Endothelial cell of umbilical vein (primary cell): ENCODE measurements around the gene SUPT3H. TPM values are rescaled to one million over a fixed set of nuclear protein-coding genes. Genes with fewer than 3 reads are reported as not detected.

Experiments used
- BruUV-seq: library from RNA; stranded (reverse); fragments of 400-500 nt; replicated peaks from 2 replicates; lab custom pipeline; 2021; lab: Mats Ljungman, UMichigan
- CTCF ChIA-PET: fragments of 300-600, 350-600 bp; sonication (Branson Sonifier 250); formaldehyde crosslinking; loops from one replicate; lab custom pipeline; 2021; ENCODE audit warnings: antibody characterized with exemption, inconsistent platforms; lab: Charles Lee
- POLR2A ChIA-PET: fragments of 300-600, 350-600 bp; sonication (Branson Sonifier 250); formaldehyde crosslinking; loops from one replicate; lab custom pipeline; 2021; ENCODE audit warnings: antibody characterized with exemption, inconsistent platforms; lab: Charles Lee
- DNase-seq: peaks from one replicate; pipeline ENCODE4 v3.0.0-alpha.2; 2011; ENCODE audit warnings: low read depth, low spot score
- FAIRE-seq: peaks from 2 replicates; lab custom pipeline; 2011; peaks lifted over from hg19 to GRCh38; lab: Jason Lieb, UNC
- H2AFZ ChIP-seq: 2 replicates; pipeline ENCODE4 v1.6.0; 2012; ENCODE audit warnings: low read depth, low read length, control low read depth, inconsistent platforms
- H3K27ac ChIP-seq: 2 replicates; pipeline ENCODE4 v1.5.1; 2011; ENCODE audit warnings: low read depth, mild to moderate bottlenecking, control low read depth, low read length, moderate library complexity; ENCODE audit not compliant: insufficient read depth
- H3K27me3 ChIP-seq, 2 experiments: 2 replicates each; pipeline versions ENCODE4 v1.6.0 to v1.6.1; 2011; ENCODE audit warnings: low read length in 2 of 2, mixed read lengths in 1 of 2; ENCODE audit not compliant: control insufficient read depth in 2 of 2, insufficient read depth in 2 of 2
- H3K36me3 ChIP-seq, 2 experiments: 2 replicates in 1 of 2; 3 replicates in 1 of 2; pipeline ENCODE4 v1.5.1; 2011; ENCODE audit warnings: low read length in 2 of 2, mild to moderate bottlenecking in 1 of 2, moderate library complexity in 1 of 2; ENCODE audit not compliant: control insufficient read depth in 2 of 2, insufficient read depth in 2 of 2; ENCODE audit errors: extremely low read depth in 1 of 2
- H3K4me1 ChIP-seq: 3 replicates; pipeline ENCODE4 v1.5.1; 2011; ENCODE audit warnings: mild to moderate bottlenecking, low read length; ENCODE audit not compliant: control insufficient read depth, insufficient read depth; ENCODE audit errors: extremely low read depth
- H3K4me2 ChIP-seq: 2 replicates; pipeline ENCODE4 v1.6.1; 2011; ENCODE audit warnings: low read length, control low read depth, mixed read lengths; ENCODE audit not compliant: insufficient read depth
- H3K4me3 ChIP-seq, 3 experiments: fragments of 200-600 bp in 1 of 3; sonication (generic), shearing (Covaris generic) in 1 of 3; replicated peaks in 1 of 3; 2 replicates each; pipeline ENCODE4 v1.5.1; 2011 to 2016; ENCODE audit warnings: control low read depth in 3 of 3, low read length in 3 of 3, mild to moderate bottlenecking in 2 of 3, inconsistent platforms in 1 of 3, low read depth in 1 of 3, moderate library complexity in 1 of 3; ENCODE audit not compliant: insufficient read depth in 1 of 3
- H3K79me2 ChIP-seq: 2 replicates; pipeline ENCODE4 v1.6.0; 2012; ENCODE audit warnings: low read length, inconsistent platforms; ENCODE audit not compliant: control insufficient read depth, insufficient read depth
- H3K9ac ChIP-seq: replicated peaks from 2 replicates; pipeline ENCODE3; 2011; ENCODE audit warnings: low read length, control low read depth; ENCODE audit not compliant: insufficient read depth; ENCODE audit errors: extremely low read depth
- H3K9me1 ChIP-seq: replicated peaks from 3 replicates; pipeline ENCODE4 v1.6.0; 2011; ENCODE audit warnings: mild to moderate bottlenecking, low read length; ENCODE audit not compliant: control insufficient read depth, insufficient read depth; ENCODE audit errors: extremely low read depth
- H3K9me3 ChIP-seq: replicated peaks from 2 replicates; pipeline ENCODE4 v1.5.1; 2012; ENCODE audit warnings: low read length, inconsistent platforms; ENCODE audit not compliant: control insufficient read depth, insufficient read depth
- H4K20me1 ChIP-seq: replicated peaks from 2 replicates; pipeline ENCODE3; 2011; ENCODE audit warnings: mild to moderate bottlenecking, low read length; ENCODE audit not compliant: control insufficient read depth, insufficient read depth; ENCODE audit errors: extremely low read depth
- CTCF ChIP-seq, 2 donors: IDR thresholded peaks; 1 replicate in 1 of 2; 2 replicates in 1 of 2; pipeline ENCODE4 v1.5.1; 2011; ENCODE audit warnings: low read length in 2 of 2, mild to moderate bottlenecking in 2 of 2, moderate library complexity in 2 of 2, control low read depth in 1 of 2, inconsistent platforms in 1 of 2, low read depth in 1 of 2; ENCODE audit not compliant: insufficient read depth in 1 of 2; ENCODE audit errors: extremely low read depth in 1 of 2
- EZH2 ChIP-seq: IDR thresholded peaks from 2 replicates; pipeline ENCODE4 v1.6.1; 2012; ENCODE audit warnings: borderline replicate concordance, low read depth, mild to moderate bottlenecking, moderate library complexity, low read length, inconsistent platforms; ENCODE audit not compliant: severe bottlenecking
- FOS ChIP-seq: IDR thresholded peaks from 2 replicates; pipeline ENCODE4 v1.6.1; 2011; ENCODE audit warnings: mild to moderate bottlenecking, low read length, moderate library complexity, borderline replicate concordance; ENCODE audit not compliant: insufficient read depth
- GATA2 ChIP-seq: IDR thresholded peaks from 2 replicates; pipeline ENCODE4 v1.7.0; 2011; ENCODE audit warnings: low read depth, mild to moderate bottlenecking, moderate library complexity, mixed read lengths, low read length; ENCODE audit not compliant: insufficient read length, insufficient read depth
- JUN ChIP-seq: IDR thresholded peaks from 2 replicates; pipeline ENCODE4 v1.6.1; 2011; ENCODE audit warnings: borderline replicate concordance, low read depth; ENCODE audit not compliant: insufficient read length, insufficient read depth
- MAX ChIP-seq: IDR thresholded peaks from 2 replicates; pipeline ENCODE4 v1.6.1; 2011; ENCODE audit not compliant: insufficient read depth, insufficient read length
- MYC ChIP-seq: IDR thresholded peaks from one replicate; pipeline ENCODE4 v1.6.1; 2011; ENCODE audit warnings: mild to moderate bottlenecking, low read depth, low read length
- POLR2A ChIP-seq: IDR thresholded peaks from 2 replicates; pipeline ENCODE4 v1.6.1; 2012; ENCODE audit warnings: low read depth, mild to moderate bottlenecking, control low read depth, low read length
- POLR2AphosphoS5 ChIP-seq: IDR thresholded peaks from 2 replicates; pipeline ENCODE4 v1.6.1; 2012; ENCODE audit warnings: low read depth, mild to moderate bottlenecking, control low read depth, low read length, moderate library complexity; ENCODE audit not compliant: insufficient read depth
- dilution Hi-C: fragments of 300-500 bp; cut with MboI; formaldehyde crosslinking; loops from one replicate; pipeline ENCODE4 v1.15.0; 2019; ENCODE audit warnings: low sequenced_read_pairs; ENCODE audit not compliant: extremely low pct_ligation_motif_present
- intact Hi-C: fragments of 100-400 bp; cut with micrococcal nuclease; formaldehyde crosslinking; loops from one replicate; pipeline ENCODE4 v1.10.0; 2022
- polyA plus RNA-seq, 4 experiments: library from polyadenylated mRNA; depleted of rRNA in 3 of 4; stranded (reverse) in 3 of 4; unstranded in 1 of 4; fragments of >200 nt; gene quantifications; 2 replicates each; pipeline versions ENCODE4 v1.2.1 to v1.2.3, GENCODE V29; 2011 to 2012; ENCODE audit warnings: missing spikeins in 1 of 4
- total RNA-seq: library from RNA; stranded (reverse); gene quantifications from 2 replicates; pipeline ENCODE4 v1.2.3, GENCODE V29; 2021

SUPT3H gene
- total and polyA plus RNA-seq, 2 donors (not counting 3 experiments of a cell fraction or from before 2014, with no cell fraction given), result 8.3 to 9.8 TPM

- Histone ChIP-seq H3K9me1 (peaks cover 2% of the 10 kb centered on the region), H3K36me3 (no peaks in the 10 kb centered on the region), H3K9me3 (no peaks in the 10 kb centered on the region), H3K4me2 (no peak overlapping the region), H4K20me1 (no peaks in the 10 kb centered on the region), H3K4me1 (no peaks in the 10 kb centered on the region), H3K4me3 (no peak overlapping the region), H2AFZ (no peak overlapping the region), H3K27me3 (no peaks in the 10 kb centered on the region), H3K27ac (no peak overlapping the region), H3K79me2 (no peaks in the 10 kb centered on the region), H3K9ac (no peak overlapping the region)
- ChIA-PET CTCF (no interaction called here), POLR2A (no interaction called here)
- no TSS peak for BruUV-seq
- DNase-seq, result no peak
- intact Hi-C loops (no loop called here), dilution Hi-C loops (no loop called here)
- TF ChIP-seq EZH2, result no peak
- TF ChIP-seq MAX, result no peak
- no peak for TF ChIP-seq POLR2A
- no peak for TF ChIP-seq FOS
- TF ChIP-seq GATA2, result no peak
- no peak for TF ChIP-seq POLR2AphosphoS5
- no peak for TF ChIP-seq CTCF (IDR thresholded peaks at IDR 0.05; ENCODE audit: extremely low read depth in 1 of 2, insufficient read depth in 1 of 2, low read depth in 1 of 2, low read length in 2 of 2)
- no peak for TF ChIP-seq MYC
- no peak for TF ChIP-seq JUN
- FAIRE-seq, result no peak
Measured at GRCh38 chr6:45272626-45273025, 105.1 kb downstream of the SUPT3H start.
